ENCODE measurements around the gene COL20A1. TPM values are rescaled to one million over a fixed set of nuclear protein-coding genes. Genes with fewer than 3 reads are reported as not detected.

COL20A1 gene
- total and polyA plus RNA-seq, 2 experiments from 2014 or later, result not detected

DNA sequence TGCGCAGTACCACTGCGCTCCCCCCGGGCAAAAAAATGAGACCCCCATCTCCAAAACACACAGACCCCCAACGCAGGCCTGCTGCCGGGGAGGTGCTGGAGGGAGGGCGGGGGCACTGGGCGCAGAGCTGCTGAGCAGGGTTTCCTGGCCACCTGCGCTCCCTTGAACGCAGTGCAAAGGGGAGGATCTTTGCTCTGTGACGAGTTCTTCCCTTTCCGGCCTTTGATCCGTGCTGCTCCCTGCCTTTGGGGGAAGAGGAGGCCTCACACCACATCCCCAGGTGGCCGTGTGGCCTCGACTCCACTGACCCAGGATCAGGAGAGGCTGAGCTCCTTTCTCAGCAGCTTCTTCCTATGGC lies 8.9 kb upstream of the COL20A1 start:
- H3K27ac ChIP-seq, result no peak overlapping the region
- no peaks in the 10 kb centered on the region for H3K27me3 ChIP-seq (replicated peaks; ENCODE audit: insufficient read depth)
- no peak overlapping the region for H3K4me3 ChIP-seq
- DNase-seq, result no peak
- H3K9me3 ChIP-seq (ENCODE audit: low read depth), result no peaks in the 10 kb centered on the region
- H3K9ac ChIP-seq, result no peak overlapping the region
- no peaks in the 10 kb centered on the region for H4K20me1 ChIP-seq (ENCODE audit: insufficient read depth)
- no peaks in the 10 kb centered on the region for H3F3A ChIP-seq (ENCODE audit: insufficient read depth)
- H3K9me2 ChIP-seq (ENCODE audit: insufficient read depth), result no peaks in the 10 kb centered on the region
- H3K4me1 ChIP-seq (ENCODE audit: insufficient read depth), result no peaks in the 10 kb centered on the region
- peaks cover 27% of the 10 kb centered on the region for H3K79me2 ChIP-seq (ENCODE audit: insufficient read depth)
- H3K36me3 ChIP-seq (ENCODE audit: low read depth), result peaks cover 20% of the 10 kb centered on the region; the same call in 1 of the 2 replicates
- 80 to 84% methylated on average over 14 of the region's 14 CpGs for WGBS, 2 experiments (ENCODE audit: low coverage in 1 of 2, low lambda C conversion rate in 2 of 2, missing lambda C conversion rate in 2 of 2)
- no peak overlapping the region for H3K4me2 ChIP-seq (ENCODE audit: unreplicated experiment)
- no peak overlapping the region for H2AFZ ChIP-seq
- in situ Hi-C loops (cut with MboI), result no loop called here
- TF ChIP-seq EZH2 (IDR thresholded peaks at IDR 0.05; ENCODE audit: insufficient read depth, poor library complexity, severe bottlenecking) (no peak), EZH2phosphoT487 (IDR thresholded peaks at IDR 0.05; ENCODE audit: insufficient read depth, low read depth) (no peak)

DNA sequence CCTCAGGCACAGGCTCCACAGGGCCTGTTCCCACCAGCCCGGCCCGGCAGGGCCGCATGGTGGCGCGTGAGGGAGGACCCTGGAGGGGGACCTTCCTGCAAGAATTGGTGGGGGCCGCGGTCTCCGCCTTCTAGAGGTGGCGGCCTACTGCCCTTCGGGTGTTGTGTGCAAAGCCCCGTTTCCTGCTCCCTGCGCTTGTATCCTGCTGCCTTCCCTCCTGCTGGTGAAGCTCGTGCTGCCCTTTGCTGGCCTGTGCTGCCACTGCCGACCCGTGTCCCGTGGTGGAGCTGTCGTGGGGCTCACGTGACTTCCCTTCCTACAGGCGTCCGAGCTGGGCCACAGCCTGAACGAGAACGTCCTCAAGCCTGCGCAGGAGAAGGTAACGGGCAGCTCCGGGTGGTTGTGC lies 8.4 kb upstream of the COL20A1 start:
- H3K36me3 ChIP-seq (ENCODE audit: low read depth), result peaks cover 15% of the 10 kb centered on the region; the same call in 1 of the 2 replicates

DNA sequence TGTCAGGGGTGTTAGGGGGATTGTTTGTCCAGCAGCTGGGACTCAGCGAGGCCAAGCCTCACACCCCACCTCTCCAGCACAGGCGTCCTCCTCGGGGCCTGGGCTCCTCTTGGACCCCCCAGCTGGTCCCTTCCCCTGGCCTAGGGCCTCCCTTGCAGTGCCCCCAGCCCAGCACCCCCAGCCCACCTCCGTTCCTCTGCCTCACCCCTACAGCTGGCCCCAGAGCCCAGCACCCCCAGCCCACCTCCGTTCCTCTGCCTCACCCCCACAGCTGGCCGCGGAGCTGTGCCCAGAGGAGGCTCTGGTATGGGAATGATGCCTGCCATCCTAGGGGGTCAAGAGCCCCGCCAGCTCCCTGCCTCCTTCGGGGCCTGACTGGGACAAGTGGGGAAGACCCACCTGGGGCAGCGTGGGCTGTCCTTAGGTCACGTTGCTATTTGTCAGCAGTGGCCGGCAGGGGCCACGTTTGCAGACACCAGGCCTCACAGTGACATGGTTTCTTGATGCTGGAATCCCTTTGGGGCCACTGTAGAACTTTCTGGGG lies 7.9 kb upstream of the COL20A1 start:
- H3K4me2 ChIP-seq (ENCODE audit: unreplicated experiment), result no peak overlapping the region
- TF ChIP-seq EZH2phosphoT487 (IDR thresholded peaks at IDR 0.05; ENCODE audit: insufficient read depth, low read depth), result no peak
- no peak for TF ChIP-seq EZH2 (IDR thresholded peaks at IDR 0.05; ENCODE audit: insufficient read depth, poor library complexity, severe bottlenecking)
- 87 to 89% methylated on average over 11 to 12 of the region's 13 CpGs for WGBS, 2 experiments (ENCODE audit: low coverage in 1 of 2, low lambda C conversion rate in 2 of 2, missing lambda C conversion rate in 2 of 2)
- H3K4me3 ChIP-seq, result no peak overlapping the region
- in situ Hi-C loops (cut with MboI), result no loop called here
- no peaks in the 10 kb centered on the region for H3K4me1 ChIP-seq (ENCODE audit: insufficient read depth)
- H3K27ac ChIP-seq, result no peak overlapping the region
- H3F3A ChIP-seq (ENCODE audit: insufficient read depth), result no peaks in the 10 kb centered on the region
- H3K9me3 ChIP-seq (ENCODE audit: low read depth), result no peaks in the 10 kb centered on the region
- H4K20me1 ChIP-seq (ENCODE audit: insufficient read depth), result no peaks in the 10 kb centered on the region
- no peaks in the 10 kb centered on the region for H3K9me2 ChIP-seq (ENCODE audit: insufficient read depth)
- H3K9ac ChIP-seq, result no peak overlapping the region
- DNase-seq, result no peak
- H3K79me2 ChIP-seq (ENCODE audit: insufficient read depth), result peaks cover 17% of the 10 kb centered on the region
- H2AFZ ChIP-seq, result no peak overlapping the region
- H3K27me3 ChIP-seq (replicated peaks; ENCODE audit: insufficient read depth), result no peaks in the 10 kb centered on the region
- H3K36me3 ChIP-seq (ENCODE audit: low read depth), result peaks cover 10% of the 10 kb centered on the region; the same call in 1 of the 2 replicates

More for the DNA sequence above, 8.4 kb upstream of the COL20A1 start:
- WGBS, 2 experiments (ENCODE audit: low coverage in 1 of 2, low lambda C conversion rate in 2 of 2, missing lambda C conversion rate in 2 of 2), result 91 to 93% methylated on average over 25 of the region's 25 CpGs
- DNase-seq, result no peak
- Histone ChIP-seq H2AFZ (no peak overlapping the region), H3K4me1 (ENCODE audit: insufficient read depth) (no peaks in the 10 kb centered on the region), H3F3A (ENCODE audit: insufficient read depth) (no peaks in the 10 kb centered on the region), H3K9me3 (ENCODE audit: low read depth) (no peaks in the 10 kb centered on the region), H3K9ac (no peak overlapping the region), H3K4me2 (ENCODE audit: unreplicated experiment) (no peak overlapping the region), H3K27me3 (replicated peaks; ENCODE audit: insufficient read depth) (no peaks in the 10 kb centered on the region), H3K9me2 (ENCODE audit: insufficient read depth) (no peaks in the 10 kb centered on the region), H4K20me1 (ENCODE audit: insufficient read depth) (no peaks in the 10 kb centered on the region), H3K79me2 (ENCODE audit: insufficient read depth) (peaks cover 22% of the 10 kb centered on the region), H3K4me3 (no peak overlapping the region), H3K27ac (no peak overlapping the region)
- no peak for TF ChIP-seq EZH2phosphoT487 (IDR thresholded peaks at IDR 0.05; ENCODE audit: insufficient read depth, low read depth)
- no peak for TF ChIP-seq EZH2 (IDR thresholded peaks at IDR 0.05; ENCODE audit: insufficient read depth, poor library complexity, severe bottlenecking)
- in situ Hi-C loops (cut with MboI), result no loop called here

DNA sequence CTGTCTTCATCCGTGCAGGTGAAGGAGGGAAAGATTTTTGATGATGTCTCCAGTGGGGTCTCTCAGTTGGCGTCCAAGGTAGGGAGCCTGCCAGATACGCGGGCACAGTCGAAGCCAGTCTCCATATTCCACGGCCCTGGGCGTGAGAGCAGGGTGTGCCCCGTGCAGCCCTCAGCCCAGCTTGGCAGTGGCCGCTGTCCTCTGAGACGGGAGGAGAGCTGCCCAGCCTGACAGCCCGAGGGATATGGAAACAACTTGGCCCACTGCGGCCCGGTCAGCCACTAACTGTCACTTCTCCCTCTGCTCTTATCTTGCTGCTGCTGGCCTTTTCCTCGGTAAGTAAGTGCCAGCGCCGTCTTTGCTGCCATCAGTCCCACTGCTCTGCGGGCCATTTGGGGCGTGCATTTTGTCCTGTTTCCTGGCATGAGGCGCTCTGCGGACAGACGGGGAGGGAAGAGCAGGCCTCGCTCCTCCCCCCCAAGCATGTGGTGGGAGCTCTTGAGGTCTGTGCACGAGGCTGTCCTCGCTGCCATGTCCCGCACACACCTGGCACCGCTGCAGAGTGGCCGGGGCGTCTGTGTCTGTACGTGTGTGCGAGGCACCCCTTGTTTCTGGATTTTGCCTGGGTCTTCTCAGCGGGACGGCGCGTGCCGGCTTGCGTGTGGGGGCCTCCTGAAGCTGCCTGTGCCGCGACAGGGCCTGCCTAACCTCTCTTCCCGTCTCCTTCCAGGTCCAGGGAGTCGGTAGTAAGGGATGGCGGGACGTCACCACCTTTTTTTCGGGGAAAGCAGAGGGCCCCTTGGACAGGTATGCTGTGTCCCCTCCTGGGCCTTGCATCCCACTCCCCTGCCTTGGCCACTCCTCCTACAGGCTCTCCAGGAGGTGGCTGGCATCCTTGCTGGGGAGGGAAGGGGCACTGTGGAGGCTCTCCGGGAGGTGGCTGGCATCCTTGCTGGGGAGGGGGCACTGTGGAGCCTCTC lies 7.1 kb upstream of the COL20A1 start:
- H3K9ac ChIP-seq, result no peak overlapping the region
- no peak overlapping the region for H3K4me2 ChIP-seq (ENCODE audit: unreplicated experiment)
- H3K4me1 ChIP-seq (ENCODE audit: insufficient read depth), result no peaks in the 10 kb centered on the region
- H3K4me3 ChIP-seq, result no peak overlapping the region
- no peak overlapping the region for H2AFZ ChIP-seq
- H3K27me3 ChIP-seq (replicated peaks; ENCODE audit: insufficient read depth), result no peaks in the 10 kb centered on the region
- WGBS, 2 experiments (ENCODE audit: low coverage in 1 of 2, low lambda C conversion rate in 2 of 2, missing lambda C conversion rate in 2 of 2), result 87 to 89% methylated on average over 34 to 44 of the region's 44 CpGs
- H3K36me3 ChIP-seq (ENCODE audit: low read depth), result peaks cover 7% of the 10 kb centered on the region; the same call in 1 of the 2 replicates
- no peaks in the 10 kb centered on the region for H3F3A ChIP-seq (ENCODE audit: insufficient read depth)
- in situ Hi-C loops (cut with MboI), result no loop called here
- peaks cover 8% of the 10 kb centered on the region for H3K79me2 ChIP-seq (ENCODE audit: insufficient read depth)
- H4K20me1 ChIP-seq (ENCODE audit: insufficient read depth), result no peaks in the 10 kb centered on the region
- H3K9me3 ChIP-seq (ENCODE audit: low read depth), result no peaks in the 10 kb centered on the region
- no peak for TF ChIP-seq EZH2 (IDR thresholded peaks at IDR 0.05; ENCODE audit: insufficient read depth, poor library complexity, severe bottlenecking)
- no peak for TF ChIP-seq EZH2phosphoT487 (IDR thresholded peaks at IDR 0.05; ENCODE audit: insufficient read depth, low read depth)
- no peak overlapping the region for H3K27ac ChIP-seq
- no peak for DNase-seq
- H3K9me2 ChIP-seq (ENCODE audit: insufficient read depth), result no peaks in the 10 kb centered on the region
